GM10266 (cell line): ENCODE measurements around the gene BAHD1.

Experiments used
- DNase-seq: peaks from one replicate; pipeline ENCODE4 v3.0.0; 2012; ENCODE audit errors: extremely low spot score
- CTCF ChIP-seq: IDR thresholded peaks from 2 replicates; pipeline ENCODE4 v1.5.1; 2012; ENCODE audit warnings: mild to moderate bottlenecking, low read depth; ENCODE audit not compliant: control insufficient read depth, insufficient read depth; ENCODE audit errors: missing control alignments

Gene BAHD1

GRCh38 chr15:40508216-40508615, 67.5 kb downstream of the BAHD1 start:
- TF ChIP-seq CTCF = no peak
- DNase-seq = no peak

GRCh38 chr15:40510201-40510600, 69.4 kb downstream of the BAHD1 start:
- no peak for DNase-seq
- no peak for TF ChIP-seq CTCF

GRCh38 chr15:40511093-40511471, 70.3 kb downstream of the BAHD1 start:
- no peak for DNase-seq
- TF ChIP-seq CTCF = no peak

- TF ChIP-seq CTCF = no peak
- DNase-seq = peak; percentile 61
These were observed 70.8 kb downstream of the BAHD1 start for GRCh38 chr15:40511472-40512133.

- no peak for DNase-seq
- no peak for TF ChIP-seq CTCF
These were observed 71.7 kb downstream of the BAHD1 start for GRCh38 chr15:40512440-40512839.

- no peak for DNase-seq
- TF ChIP-seq CTCF = no peak
These were observed 72.9 kb downstream of the BAHD1 start for GRCh38 chr15:40513609-40514008.

DNA sequence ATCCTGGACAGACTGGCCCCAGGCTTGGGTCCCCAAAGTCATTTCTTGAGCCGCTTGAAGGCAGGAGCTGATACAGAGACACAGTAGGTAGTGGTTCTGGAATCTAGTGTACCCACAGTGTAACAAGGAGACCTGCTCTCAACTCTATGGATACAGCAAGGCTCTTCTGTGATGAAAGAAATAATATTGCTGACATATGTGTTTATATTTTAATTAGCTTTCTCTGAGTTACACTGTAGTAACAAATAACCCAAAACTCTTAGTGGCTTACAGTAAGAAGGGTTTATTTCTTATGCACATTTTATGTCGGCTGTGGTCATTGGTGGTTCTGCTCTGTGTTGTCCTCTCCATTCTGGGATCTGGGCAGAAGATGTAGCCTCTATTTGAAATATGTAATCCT, 75.6 kb downstream of the BAHD1 start:
- TF ChIP-seq CTCF = no peak
- DNase-seq = no peak
